Measurements from ENCODE around the gene NHLRC4.

Gene NHLRC4

DNA sequence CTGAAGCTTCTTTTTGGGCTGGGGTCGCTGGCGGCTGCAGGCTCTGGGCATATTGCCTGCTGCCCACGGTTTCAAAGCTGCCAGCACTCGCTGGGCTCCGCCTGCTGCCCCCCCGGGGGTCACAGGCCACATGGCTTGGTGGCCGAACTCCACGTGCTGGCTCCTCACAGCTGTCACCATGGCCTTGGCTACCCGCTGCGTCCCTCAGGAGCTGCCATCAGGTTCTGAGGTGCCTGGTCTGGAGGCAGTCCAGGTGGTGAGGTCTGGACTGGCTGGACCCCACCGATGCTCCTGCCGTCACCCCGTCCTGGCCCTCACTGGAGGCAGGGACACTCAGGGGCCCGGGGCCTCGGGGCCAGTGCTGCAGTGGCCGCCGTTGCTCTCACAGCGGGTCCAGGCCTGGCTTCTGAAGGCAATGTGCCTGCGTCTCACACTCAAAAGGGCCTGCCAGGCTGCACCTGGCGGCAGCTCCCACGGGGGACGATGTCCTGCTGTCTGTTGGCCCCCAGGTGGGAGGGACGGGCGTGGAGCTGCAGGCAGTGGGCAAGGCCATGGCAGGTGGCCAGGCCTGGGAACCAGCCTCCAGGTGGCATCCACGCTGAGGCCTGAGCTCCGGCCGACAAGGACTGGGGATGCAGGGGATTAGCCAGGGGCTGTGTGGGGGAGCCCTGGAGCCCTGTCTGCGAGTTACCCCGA lies 26.0 kb upstream of the NHLRC4 start:
- ATAC-seq (ENCODE audit: low read depth) (no peak), DNase-seq (ENCODE audit: low spot score) (no peak)
- Histone ChIP-seq H3K27ac (ENCODE audit: poor library complexity, severe bottlenecking) (no peak overlapping the region), H3K27me3 (ENCODE audit: insufficient read depth, poor library complexity, severe bottlenecking) (no peaks in the 10 kb centered on the region), H3K36me3 (ENCODE audit: low read depth) (peaks cover 29% of the 10 kb centered on the region), H3K4me3 (ENCODE audit: severe bottlenecking) (no peak overlapping the region), H3K4me1 (ENCODE audit: insufficient read depth, poor library complexity, severe bottlenecking) (no peaks in the 10 kb centered on the region), H3K9me3 (ENCODE audit: severe bottlenecking) (no peaks in the 10 kb centered on the region)
- TF ChIP-seq, protein P1, sequence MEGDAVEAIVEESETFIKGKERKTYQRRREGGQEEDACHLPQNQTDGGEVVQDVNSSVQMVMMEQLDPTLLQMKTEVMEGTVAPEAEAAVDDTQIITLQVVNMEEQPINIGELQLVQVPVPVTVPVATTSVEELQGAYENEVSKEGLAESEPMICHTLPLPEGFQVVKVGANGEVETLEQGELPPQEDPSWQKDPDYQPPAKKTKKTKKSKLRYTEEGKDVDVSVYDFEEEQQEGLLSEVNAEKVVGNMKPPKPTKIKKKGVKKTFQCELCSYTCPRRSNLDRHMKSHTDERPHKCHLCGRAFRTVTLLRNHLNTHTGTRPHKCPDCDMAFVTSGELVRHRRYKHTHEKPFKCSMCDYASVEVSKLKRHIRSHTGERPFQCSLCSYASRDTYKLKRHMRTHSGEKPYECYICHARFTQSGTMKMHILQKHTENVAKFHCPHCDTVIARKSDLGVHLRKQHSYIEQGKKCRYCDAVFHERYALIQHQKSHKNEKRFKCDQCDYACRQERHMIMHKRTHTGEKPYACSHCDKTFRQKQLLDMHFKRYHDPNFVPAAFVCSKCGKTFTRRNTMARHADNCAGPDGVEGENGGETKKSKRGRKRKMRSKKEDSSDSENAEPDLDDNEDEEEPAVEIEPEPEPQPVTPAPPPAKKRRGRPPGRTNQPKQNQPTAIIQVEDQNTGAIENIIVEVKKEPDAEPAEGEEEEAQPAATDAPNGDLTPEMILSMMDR (IDR thresholded peaks at IDR 0.05; ENCODE audit: poor library complexity, severe bottlenecking): no peak

DNA sequence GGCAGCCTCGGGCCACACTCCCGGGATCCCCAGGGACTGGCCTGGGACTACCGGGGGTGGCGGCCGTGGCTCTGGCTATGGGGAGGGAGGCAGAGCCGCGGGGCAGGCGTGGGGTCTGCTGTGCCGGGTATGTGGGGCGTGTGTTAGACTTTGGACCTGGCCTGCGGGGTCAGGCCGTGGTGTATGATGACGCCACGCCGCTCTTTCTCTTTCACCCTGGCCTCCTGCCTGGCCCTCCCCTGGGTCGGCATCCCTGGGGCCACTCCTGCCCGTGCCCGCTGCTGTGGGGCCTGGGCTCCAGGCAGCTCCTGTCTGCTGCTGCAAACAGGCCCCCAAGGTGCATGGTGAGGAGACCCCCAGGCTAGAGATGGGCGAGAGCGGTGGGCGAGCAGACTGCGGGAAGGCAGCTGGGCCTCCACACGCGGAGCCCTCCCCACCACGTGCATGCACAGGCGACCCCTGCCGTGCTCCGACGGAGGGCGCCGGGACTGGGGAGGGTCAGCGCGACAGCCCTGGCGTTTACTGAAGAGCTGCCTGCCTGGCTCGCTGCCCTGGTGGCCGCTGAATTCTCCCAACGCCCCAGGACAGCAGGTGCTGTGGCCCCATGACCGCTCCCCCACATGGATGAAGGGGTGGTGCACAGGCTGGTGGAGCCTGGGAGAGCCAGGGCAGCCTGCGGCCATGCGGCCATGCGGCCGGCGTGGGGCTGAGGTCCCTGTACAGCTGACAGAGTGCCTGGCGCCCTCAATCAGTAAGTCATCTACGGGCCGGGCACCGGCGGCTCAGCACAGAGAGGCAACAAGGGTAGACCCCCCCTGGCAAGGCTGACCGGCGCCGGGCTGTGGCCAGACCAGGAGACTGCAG lies 23.3 kb upstream of the NHLRC4 start:
- H3K36me3 ChIP-seq (ENCODE audit: low read depth): peaks cover 18% of the 10 kb centered on the region
- H3K4me1 ChIP-seq (ENCODE audit: insufficient read depth, poor library complexity, severe bottlenecking): no peaks in the 10 kb centered on the region
- ATAC-seq (ENCODE audit: low read depth) (no peak), DNase-seq (ENCODE audit: low spot score) (no peak)
- H3K27ac ChIP-seq (ENCODE audit: poor library complexity, severe bottlenecking): no peak overlapping the region
- no peak overlapping the region for H3K4me3 ChIP-seq (ENCODE audit: severe bottlenecking)
- H3K9me3 ChIP-seq (ENCODE audit: severe bottlenecking): no peaks in the 10 kb centered on the region
- no peaks in the 10 kb centered on the region for H3K27me3 ChIP-seq (ENCODE audit: insufficient read depth, poor library complexity, severe bottlenecking)
- TF ChIP-seq, protein P1 (IDR thresholded peaks at IDR 0.05; ENCODE audit: poor library complexity, severe bottlenecking): no peak

DNA sequence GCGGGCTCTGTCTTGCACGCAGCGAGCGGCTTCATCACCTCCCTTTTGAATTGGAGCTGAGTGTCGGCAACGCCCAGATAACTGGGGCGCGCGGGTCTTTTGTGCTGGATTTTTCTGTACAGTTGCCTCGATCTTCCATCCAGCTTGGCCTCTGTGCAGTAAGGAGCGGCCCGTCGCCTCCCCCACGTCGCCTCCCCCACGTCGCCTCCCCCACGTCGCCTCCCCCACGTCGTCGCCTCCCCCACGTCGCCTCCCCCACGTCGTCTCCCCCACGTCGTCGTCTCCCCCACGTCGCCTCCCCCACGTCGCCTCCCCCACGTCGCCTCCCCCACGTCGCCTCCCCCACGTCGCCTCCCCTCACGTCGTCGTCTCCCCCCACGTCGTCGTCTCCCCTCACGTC lies 22.3 kb upstream of the NHLRC4 start:
- TF ChIP-seq, protein P1 (IDR thresholded peaks at IDR 0.05; ENCODE audit: poor library complexity, severe bottlenecking): no peak
- no peaks in the 10 kb centered on the region for H3K9me3 ChIP-seq (ENCODE audit: severe bottlenecking)
- no peaks in the 10 kb centered on the region for H3K4me1 ChIP-seq (ENCODE audit: insufficient read depth, poor library complexity, severe bottlenecking)
- H3K4me3 ChIP-seq (ENCODE audit: severe bottlenecking): no peak overlapping the region
- no peak for DNase-seq (ENCODE audit: low spot score)
- no peak overlapping the region for H3K27ac ChIP-seq (ENCODE audit: poor library complexity, severe bottlenecking)
- H3K27me3 ChIP-seq (ENCODE audit: insufficient read depth, poor library complexity, severe bottlenecking): no peaks in the 10 kb centered on the region
- peaks cover 18% of the 10 kb centered on the region for H3K36me3 ChIP-seq (ENCODE audit: low read depth)
- ATAC-seq (ENCODE audit: low read depth): no peak

DNA sequence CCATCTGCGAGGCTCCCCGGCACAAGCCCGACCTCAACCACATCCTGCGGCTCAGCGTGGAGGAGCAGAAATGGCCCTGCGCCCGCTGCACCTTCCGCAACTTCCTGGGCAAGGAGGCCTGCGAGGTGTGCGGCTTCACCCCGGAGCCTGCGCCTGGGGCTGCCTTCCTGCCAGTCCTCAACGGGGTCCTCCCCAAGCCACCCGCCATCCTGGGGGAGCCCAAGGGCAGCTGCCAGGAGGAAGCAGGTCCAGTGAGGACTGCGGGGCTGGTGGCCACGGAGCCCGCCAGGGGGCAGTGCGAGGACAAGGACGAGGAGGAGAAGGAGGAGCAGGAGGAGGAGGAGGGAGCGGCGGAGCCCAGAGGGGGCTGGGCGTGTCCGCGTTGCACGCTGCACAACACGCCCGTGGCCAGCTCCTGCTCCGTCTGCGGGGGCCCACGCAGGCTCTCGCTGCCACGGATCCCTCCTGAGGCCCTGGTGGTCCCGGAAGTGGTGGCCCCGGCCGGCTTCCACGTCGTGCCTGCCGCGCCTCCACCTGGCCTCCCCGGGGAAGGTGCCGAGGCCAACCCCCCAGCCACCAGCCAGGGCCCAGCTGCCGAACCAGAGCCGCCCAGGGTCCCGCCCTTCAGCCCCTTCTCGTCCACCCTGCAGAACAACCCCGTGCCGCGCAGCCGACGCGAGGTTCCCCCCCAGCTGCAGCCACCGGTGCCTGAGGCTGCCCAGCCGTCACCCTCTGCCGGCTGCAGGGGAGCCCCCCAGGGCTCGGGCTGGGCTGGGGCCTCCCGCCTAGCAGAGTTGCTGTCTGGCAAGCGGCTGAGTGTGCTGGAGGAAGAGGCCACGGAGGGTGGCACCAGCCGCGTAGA lies 19.7 kb upstream of the NHLRC4 start:
- ATAC-seq (ENCODE audit: low read depth): peak; percentile 58
- TF ChIP-seq, protein P1 (IDR thresholded peaks at IDR 0.05; ENCODE audit: poor library complexity, severe bottlenecking): peak; percentile 53
- H3K36me3 ChIP-seq (ENCODE audit: low read depth): peaks cover 9% of the 10 kb centered on the region
- H3K4me3 ChIP-seq (ENCODE audit: severe bottlenecking): no peak overlapping the region
- no peaks in the 10 kb centered on the region for H3K9me3 ChIP-seq (ENCODE audit: severe bottlenecking)
- H3K27ac ChIP-seq (ENCODE audit: poor library complexity, severe bottlenecking): no peak overlapping the region
- no peak for DNase-seq (ENCODE audit: low spot score)
- H3K4me1 ChIP-seq (ENCODE audit: insufficient read depth, poor library complexity, severe bottlenecking): no peaks in the 10 kb centered on the region
- no peaks in the 10 kb centered on the region for H3K27me3 ChIP-seq (ENCODE audit: insufficient read depth, poor library complexity, severe bottlenecking)
